ENCODE results near the gene MRPS26.

- TF ChIP-seq POLR2AphosphoS5 (IDR thresholded peaks at IDR 0.05) (no peak), POLR2A (IDR thresholded peaks at IDR 0.05) (no peak)
Measured at GRCh38 chr20:3027987-3028386, 17.9 kb upstream of the MRPS26 start.
